GM19023 (cell line): Measurements from ENCODE around the gene WASF2.
"Not testable (repeated sequence)": the region's sequence is repeated elsewhere in the genome, so short reads cannot be mapped to it uniquely, and the experiment has no call there.

Source experiments
- ATAC-seq: cut with Tn5 transposase; IDR thresholded peaks from one replicate; pipeline ENCODE4 v1.9.1; 2021; ENCODE audit warnings: mild to moderate bottlenecking, moderate library complexity; ENCODE audit not compliant: unreplicated experiment

The WASF2 gene

DNA sequence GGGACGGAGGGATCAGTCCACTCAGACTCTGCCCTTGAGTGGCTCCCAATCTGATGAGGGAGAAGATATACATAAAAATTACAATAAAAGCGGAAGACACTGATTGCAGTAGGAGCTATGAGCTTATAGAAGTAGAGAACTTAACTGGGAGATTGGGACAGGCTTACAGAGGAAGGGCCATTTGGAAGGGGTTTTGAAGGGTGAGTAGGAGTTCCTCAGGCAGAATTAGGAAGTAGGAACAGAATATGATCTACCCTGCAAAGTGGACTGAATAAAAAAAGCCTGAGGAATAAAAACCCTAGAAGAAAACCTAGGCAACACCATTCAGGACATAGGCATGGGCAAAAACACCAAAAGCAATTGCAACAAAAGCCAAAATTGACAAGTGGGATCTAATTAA, 9.2 kb upstream of the WASF2 start:
- ATAC-seq: no peak

DNA sequence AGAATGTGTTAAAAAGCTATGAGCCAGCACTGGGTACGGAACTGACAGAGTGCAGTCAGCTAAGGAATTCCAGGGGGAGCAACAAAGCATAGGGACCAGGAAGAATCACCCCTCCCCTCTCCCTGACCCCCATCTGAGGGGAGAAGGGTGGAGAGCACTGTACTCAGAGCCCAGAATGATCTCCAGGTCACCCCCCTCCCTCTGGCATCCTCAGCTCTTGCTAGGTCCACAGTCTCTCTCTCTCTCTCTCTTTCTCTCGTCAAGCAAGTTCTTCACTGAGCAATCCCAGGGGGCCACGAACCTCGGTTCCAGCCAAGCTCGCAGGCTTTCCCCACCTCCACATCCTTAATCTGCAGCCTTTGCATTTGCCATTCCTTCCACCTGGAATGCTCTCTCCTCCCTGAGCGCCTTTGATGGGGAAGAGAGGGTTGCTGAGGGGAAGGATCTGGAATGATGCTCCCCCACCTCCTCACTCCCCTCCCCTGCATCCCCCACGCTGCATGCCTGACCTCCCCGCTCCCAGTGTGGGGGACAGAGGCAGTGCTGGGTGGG, 6.7 kb upstream of the WASF2 start:
- no peak for ATAC-seq

DNA sequence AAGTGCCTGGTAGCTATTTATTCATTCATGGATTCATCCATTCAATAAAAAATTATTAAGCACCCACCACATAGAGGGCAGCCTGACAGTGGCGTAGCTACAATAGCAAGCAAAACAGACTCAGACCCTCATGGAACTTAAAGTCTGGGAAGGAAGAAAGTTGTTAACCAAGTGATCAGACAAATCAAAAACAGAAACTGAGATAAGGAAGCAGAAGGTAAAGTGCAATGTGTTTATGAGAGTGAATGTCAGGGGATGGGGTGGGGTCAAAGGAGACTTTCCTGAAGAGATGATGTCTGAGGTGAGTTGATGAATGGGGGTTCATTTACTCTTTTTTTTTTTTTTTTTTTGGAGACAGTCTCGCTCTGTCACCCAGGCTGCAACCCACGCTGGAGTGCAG, 2.8 kb upstream of the WASF2 start:
- no peak for ATAC-seq

DNA sequence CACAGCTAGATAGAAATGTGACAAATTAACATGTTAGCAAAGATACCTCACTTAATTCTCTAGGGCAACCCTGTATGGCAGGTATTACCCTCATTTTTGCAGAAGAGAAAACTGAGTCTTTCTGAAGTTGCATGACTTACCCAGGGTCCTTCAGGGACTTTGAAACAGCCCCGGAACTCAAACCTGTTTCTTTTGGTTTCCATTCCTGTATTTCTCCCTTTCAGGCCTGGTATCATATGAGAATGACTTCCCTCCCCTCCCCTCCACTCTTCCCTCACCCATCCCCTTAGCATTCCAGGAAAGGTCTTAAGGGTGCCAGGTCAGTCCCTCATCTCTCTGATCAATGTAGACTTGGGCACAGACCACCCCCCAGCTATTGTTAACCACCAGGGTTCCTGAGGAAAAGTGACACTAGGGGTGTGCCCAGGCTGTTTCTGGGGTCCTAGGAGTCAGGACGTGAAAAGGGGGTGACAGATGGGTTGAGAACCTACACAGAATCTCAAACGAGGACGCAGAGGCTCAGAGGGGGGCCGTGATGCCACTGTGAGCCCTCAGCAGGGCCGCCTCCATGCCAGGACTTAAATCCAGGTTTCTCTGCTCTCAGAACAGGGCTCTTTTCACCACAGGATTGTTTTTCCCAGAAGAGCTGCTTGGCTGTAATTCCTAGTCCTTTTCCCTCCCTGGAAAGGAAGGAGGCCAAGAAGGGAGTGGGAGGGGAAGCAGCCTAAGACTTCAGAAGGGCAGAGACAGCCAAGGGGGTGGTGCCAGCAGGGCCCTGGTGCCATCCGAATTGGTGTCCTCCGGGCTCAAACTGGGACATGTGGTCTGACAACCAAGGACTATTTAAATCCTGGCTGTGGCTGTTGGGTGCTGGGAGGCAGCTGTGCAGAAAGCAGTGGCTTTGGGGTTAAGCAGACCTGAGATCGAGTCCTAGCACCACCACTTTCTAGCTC, 2.1 kb upstream of the WASF2 start:
- ATAC-seq: no peak

DNA sequence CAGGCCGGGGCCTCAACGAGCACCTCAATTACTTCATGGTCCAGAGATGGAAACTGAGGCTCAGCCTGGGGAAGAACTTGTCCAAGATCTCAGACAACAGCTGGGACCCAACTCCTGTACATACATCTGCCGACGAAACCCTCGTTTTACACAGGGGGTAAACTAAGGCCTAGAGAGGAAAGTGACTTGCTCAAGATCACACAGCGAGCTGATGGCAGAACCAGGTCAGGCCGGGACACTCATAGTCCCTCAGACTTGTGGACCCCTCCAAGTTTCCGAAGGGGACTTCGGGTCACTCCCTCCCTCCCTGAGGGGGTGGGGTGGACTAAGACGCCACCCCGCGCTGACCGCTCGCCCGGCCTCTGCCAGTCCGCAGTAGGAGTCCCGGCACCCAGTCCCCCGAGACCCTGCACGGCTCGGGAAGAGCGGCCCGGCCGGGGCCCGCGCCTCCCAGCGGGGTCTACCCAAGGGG, 430 bp downstream of the WASF2 start:
- ATAC-seq: peak; percentile 24

DNA sequence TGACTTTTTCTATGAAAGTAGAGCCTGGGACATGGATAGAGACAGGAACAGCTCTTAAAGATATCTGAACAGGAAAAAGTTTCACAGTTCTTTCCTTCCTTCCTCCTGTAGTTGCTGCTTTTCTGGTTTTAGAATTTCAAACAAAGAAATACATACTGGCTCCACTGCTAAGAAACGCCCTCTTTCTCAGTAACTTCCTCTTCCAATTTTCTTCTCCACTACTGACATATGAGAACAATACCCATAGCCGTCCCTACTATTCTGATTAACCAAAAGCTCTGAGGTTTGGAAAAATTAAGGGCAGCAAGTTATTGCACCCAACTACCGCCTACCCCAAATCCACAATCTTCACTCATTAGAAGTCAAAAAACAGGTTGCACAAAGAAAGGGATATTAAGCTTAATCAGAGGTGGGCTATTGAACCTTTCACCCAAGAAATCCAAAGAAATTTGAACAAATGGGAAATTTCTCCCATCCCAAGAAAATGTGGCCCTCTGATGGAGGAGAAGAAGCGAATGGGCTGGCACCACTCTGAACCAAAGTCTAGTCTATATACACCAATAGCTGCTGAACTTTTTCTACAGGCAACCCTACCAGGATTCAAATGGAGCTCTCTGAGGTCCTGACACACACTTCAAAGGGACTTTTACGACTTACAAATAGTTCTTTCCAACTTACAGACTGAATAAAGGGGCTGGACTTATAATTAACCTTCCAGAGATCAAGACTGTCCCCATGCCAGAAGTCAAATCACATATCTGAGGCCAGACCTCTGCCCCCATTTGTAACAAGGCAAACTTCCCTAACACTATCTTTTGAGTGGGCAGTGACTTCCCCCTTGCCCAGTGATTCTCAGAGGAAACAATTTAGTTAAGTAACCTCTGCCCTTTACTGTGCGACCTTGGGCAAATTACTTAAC, 1.7 kb downstream of the WASF2 start:
- no peak for ATAC-seq

DNA sequence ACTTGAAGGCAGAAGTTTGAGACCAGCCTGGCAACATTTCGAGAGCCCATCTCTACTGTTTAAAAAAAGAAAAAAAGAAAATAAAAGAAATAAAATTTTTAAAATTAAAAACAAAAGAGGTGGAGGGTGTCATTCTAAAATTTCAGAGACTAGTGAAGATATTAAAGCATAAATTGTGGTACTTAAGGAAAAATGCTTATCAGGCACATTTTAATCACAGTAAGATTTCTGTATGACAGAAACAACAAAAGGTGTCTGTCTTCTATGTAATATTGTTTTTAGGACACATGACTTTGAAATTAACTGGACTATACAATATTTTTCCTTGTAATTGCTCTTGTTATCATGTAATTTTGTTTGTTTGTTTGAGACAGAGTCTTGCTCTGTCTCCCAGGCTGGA, 4.6 kb downstream of the WASF2 start:
- ATAC-seq: no peak

DNA sequence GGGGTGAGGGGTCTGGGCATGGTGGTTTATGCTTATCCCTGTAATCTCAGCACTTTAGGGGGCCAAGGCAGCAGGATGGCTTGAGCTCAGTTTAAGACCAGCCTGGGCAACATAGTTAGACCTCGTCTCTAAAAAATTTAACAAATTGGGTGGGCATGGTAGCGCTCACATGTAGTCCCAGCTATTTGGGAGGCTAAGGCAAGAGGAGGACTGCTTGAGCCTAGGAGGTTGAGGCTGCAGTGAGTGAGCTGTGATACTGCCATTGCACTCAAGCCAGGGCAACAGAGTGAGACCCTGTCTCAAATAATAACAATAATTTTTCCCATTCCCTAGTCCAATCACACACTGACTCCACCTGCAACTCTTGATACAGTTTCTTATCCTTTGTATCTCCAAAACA, 6.3 kb downstream of the WASF2 start:
- ATAC-seq: no peak

DNA sequence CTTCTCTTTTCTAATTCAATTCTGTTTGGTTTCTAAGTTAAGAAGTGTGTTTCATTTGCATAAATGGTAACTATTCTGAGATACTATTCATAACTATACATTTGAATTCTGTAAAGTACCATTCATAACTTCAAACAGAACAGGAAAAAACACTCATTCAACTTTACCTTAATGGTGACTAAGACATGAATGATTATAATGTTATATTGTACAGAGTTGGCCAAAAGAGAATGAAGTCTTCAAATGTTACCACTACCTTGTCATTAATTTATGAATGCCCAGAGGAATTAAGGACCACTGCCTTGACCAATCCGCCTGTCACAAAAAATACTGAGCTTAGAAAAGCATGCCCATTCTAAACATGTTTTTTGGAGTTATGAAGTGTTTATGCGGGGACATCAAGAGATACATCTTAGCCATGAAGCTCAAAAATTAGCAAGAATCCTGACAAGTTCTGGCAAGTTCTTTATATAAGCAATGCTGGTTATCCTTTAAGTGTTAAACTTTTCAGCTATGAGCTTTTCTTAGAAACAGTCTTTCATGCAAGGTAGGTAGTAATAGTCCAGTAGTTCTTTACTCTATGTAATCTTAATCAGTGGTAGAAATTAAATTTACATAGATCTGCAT, 7.9 kb downstream of the WASF2 start:
- no peak for ATAC-seq

DNA sequence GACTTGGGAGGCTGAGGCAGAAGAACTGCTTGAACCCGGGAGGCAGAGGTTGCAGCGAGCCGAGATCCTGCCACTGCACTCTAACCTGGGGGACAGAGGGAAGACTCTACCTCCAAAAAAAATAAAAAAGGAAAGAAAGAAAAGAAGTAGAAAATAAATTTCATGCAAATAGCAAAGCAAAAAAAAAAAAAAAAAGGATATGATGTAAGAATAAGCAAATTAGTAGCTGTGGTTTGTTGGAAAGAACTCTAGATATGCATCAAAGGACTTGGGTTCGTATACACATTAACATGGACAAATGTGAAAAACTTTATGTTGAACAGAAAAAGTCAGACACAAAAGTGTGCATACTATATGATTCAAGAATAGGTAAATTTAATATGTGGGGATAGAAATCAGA, 11.9 kb downstream of the WASF2 start:
- ATAC-seq: no peak

DNA sequence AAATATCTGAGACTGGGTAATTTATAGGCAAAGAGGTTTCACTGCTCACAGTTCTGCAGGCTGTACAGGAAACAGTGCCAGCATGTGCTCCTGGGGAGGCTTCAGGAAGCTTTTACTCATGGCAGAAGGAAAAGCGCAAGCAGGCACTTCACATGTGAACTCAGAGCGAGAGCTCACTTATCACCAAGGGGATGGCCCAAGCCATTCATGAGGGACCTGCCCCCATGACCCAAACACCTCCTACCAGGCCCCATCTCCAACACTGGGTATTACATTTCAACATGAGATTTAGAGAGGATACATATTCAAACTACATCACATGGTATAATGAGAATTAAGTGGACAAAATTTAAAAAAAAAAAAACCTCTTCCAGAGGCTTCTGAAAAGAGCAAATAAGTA, 13.7 kb downstream of the WASF2 start:
- no peak for ATAC-seq

DNA sequence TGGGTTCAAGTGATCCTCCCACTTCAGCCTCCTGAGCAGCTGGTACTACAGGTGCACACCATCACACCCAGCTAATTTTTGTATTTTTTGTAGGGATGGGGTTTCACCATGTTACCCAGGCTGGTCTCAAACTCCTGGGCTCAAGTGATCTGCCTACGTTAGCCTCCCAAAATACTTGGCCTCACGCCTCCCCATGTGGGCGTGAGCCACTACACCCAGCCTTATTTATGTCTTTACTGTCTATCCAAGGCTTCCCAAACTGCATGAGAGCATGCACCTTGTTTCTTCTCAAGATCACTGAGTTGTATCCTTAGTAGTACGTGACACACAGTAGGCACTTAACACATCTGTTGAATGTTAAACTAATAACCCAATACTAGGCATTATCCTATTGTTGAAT, 14.2 kb downstream of the WASF2 start:
- ATAC-seq: no peak

DNA sequence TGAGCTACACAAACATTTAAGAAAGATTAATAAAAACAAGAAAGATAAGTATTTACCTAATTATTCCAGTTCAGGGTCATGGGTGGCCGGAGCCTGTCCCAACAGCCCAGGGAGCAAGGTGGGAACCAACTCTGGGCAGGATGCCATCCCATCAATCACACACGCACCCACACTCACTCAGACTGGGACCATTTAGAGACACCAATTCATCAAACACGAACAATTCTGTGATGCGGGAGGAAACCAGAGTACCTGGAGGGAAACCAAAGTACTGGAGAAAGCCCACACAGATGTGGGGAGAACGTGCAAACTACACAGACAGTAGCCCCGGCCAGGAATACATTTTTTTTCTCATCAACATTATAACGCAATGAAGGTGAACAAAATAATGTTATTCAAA, 16.2 kb downstream of the WASF2 start:
- ATAC-seq: no peak

DNA sequence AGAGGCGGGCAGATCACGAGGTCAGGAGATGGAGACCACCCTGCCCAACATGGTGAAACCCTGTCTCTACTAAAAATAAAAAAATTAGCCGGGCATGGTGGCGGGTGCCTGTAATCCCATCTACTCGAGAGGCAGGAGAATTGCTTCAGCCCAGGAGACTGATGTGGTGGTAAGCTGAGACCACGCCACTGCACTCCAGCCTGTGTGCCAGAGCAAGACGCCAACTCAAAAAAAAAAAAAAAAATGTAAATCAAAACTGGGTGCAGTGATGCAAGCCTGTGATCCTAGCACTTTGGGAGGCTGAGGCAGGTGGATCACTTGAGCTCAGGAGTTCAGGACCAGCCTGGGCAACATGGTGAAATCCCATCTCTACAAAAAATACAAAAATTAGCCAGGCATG, 17.9 kb downstream of the WASF2 start:
- not testable (repeated sequence) for ATAC-seq

DNA sequence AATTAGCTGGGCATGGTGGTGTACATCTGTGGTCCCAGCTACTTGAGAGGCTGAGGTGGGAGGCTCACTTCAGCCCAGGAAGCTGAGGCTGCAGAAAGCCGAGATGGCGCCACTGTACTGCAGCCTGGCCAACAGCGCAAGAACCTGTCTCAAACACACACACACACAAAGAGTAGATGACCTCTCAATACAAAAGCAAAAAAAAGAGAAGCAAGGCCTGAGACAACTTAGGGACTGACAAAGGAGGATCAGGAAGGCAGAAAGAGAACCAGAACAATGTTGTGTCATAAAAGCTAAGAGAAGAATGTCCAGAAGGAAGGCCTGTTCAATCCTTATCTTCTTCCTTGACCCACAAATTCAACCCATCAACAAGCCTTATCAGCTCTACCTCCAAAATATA, 18.5 kb downstream of the WASF2 start:
- no peak for ATAC-seq

DNA sequence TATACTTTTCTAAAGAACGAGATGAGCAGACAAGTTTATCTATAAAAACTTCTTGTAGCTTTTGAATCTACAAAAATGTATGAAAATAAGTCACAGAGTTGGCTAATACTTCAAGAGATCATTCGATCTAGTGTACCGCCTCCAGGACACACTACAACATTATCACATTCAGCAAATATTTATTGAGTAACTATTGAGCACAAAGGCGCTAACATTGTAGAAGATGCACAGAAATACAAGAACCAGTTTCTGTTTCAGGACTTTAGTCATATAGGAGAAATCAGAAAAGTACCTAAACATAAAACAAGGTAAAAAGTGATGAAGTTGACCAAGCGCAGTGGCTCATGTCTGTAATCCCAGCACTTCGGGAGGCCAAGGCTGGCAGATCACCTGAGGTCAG, 20.6 kb downstream of the WASF2 start:
- ATAC-seq: no peak

DNA sequence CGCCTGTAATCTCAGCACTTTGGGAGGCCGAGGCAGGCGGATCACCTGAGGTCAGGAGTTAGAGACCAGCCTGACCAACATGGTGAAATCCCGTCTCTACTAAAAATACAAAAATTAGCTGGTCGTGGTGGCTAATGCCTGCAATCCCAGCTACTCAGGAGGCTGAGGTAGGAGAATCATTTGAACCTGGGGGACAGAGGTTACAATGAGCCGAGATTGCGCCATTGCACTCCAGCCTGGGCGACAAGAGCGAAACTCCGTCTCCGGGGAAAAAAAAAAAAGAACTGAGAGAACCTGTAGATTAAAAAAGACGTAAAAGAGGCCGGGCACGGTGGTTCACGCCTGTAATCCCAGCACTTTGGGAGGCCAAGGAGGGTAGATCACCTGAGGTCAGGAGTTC, 21.6 kb downstream of the WASF2 start:
- ATAC-seq: not testable (repeated sequence)

DNA sequence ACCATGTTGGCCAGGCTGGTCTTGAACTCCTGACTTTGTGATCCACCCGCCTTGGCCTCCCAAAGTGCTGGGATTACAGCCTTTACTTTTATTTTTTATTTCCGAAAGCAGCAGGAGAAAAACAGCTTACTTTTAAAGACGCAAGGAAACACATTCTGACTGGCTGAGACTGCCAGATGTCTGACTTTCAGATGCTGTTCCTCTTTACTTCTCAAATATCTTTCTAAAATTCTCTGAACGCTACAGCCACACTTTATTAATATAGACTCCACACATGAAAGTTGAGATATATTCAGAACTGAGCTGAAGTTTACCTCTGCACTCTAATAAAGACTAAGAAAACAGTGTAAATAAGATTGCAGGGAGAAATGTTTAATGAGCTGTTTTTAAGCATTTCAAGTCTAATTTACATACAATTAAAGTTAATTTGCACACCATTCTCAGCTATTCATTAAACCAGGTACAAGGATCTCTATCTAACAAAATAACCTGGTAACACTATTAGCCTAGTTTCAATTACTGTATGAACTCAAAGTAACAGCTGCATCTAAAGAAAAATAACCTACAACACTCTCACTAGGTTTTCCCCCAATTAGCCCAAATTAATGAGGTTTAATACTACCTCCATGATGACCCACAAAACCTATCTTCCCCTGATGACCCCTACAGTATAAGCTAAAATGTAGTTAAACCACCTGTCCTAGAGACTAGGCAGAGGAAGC, 24.9 kb downstream of the WASF2 start:
- ATAC-seq: no peak

DNA sequence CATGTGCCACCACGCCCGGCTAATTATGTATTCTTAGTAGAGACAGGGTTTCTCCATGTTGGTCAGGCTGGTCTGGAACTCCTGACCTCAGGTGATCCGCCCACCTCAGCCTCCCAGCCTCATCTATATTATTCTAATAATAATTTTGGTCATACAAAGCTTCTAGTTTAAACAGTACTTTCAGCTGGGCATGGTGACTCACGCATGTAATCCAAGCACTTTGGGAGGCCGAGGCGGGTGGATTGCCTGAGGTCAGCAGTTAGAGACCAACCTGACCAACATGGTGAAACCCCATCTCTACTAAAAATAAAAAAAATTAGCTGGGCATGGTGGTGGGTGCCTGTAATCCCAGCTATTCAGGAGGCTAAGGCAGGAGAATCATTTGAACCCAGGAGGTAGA, 26.1 kb downstream of the WASF2 start:
- ATAC-seq: not testable (repeated sequence)

DNA sequence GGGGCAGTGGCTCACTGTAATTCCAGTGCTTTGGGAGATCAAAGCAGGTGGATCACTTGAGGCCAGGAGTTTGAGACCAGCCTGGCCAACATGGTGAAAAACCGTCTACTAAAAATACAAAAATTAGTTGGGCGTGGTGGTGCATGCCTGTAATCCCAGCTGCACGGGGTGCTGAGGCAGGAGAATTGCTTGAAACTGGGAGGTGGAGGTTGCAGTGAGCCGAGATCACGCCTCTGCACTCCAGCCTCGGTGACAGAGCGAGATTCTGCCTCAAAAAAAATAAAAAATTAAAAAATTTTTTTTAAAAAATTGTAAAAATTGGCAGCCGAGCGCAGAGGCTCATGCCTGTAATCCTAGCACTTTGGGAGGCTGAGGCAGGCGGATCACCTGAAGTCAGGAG, 31.4 kb downstream of the WASF2 start:
- not testable (repeated sequence) for ATAC-seq
